ENCODE data around the gene ZBTB16.

DNA sequence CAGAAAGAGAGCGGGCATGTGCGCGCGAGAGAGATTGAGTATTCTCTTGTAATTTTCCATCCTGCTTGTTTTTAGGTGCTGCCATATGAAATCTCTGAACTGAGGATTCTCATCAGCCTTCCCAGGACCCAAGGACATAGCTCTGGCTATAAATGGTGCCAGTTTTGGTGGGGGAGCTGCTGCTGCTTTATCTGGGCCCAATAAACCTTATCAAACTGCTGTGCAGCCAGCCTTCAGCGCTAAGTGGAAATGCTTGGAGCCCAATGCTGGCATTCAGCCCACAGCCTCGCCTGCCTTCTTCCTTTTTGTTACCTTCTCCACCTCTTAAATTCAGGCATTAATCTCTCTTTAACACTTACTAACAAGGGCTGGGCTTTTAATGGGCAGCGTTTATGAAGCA, 2.4 kb upstream of the ZBTB16 start:
- TF ChIP-seq ZFHX2 (tag by site-specific recombination; conservative IDR thresholded peaks at IDR 0.05) (no peak), ZNF138 (tag by site-specific recombination; IDR thresholded peaks at IDR 0.05; ENCODE audit: borderline replicate concordance) (no peak), ZNF670 (tag by site-specific recombination; IDR thresholded peaks at IDR 0.05; ENCODE audit: low read depth) (no peak), ZNF624 (tag by site-specific recombination; IDR thresholded peaks at IDR 0.05) (no peak), ZXDB (tag by site-specific recombination; IDR thresholded peaks at IDR 0.05) (no peak)
- TF ChIP-seq, protein P1, sequence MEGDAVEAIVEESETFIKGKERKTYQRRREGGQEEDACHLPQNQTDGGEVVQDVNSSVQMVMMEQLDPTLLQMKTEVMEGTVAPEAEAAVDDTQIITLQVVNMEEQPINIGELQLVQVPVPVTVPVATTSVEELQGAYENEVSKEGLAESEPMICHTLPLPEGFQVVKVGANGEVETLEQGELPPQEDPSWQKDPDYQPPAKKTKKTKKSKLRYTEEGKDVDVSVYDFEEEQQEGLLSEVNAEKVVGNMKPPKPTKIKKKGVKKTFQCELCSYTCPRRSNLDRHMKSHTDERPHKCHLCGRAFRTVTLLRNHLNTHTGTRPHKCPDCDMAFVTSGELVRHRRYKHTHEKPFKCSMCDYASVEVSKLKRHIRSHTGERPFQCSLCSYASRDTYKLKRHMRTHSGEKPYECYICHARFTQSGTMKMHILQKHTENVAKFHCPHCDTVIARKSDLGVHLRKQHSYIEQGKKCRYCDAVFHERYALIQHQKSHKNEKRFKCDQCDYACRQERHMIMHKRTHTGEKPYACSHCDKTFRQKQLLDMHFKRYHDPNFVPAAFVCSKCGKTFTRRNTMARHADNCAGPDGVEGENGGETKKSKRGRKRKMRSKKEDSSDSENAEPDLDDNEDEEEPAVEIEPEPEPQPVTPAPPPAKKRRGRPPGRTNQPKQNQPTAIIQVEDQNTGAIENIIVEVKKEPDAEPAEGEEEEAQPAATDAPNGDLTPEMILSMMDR (tag by site-specific recombination; IDR thresholded peaks at IDR 0.05), result no peak
- TF ChIP-seq, protein P2, sequence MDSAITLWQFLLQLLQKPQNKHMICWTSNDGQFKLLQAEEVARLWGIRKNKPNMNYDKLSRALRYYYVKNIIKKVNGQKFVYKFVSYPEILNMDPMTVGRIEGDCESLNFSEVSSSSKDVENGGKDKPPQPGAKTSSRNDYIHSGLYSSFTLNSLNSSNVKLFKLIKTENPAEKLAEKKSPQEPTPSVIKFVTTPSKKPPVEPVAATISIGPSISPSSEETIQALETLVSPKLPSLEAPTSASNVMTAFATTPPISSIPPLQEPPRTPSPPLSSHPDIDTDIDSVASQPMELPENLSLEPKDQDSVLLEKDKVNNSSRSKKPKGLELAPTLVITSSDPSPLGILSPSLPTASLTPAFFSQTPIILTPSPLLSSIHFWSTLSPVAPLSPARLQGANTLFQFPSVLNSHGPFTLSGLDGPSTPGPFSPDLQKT (IDR thresholded peaks at IDR 0.05; ENCODE audit: borderline replicate concordance, low read depth, low read length), result no peak

Measured in HEK293 (cell line).